Measurements from ENCODE around the gene TWF1.
A peak's percentile ranks its signal among the peaks of the same experiment; 100 is the strongest.

Gene TWF1

DNA sequence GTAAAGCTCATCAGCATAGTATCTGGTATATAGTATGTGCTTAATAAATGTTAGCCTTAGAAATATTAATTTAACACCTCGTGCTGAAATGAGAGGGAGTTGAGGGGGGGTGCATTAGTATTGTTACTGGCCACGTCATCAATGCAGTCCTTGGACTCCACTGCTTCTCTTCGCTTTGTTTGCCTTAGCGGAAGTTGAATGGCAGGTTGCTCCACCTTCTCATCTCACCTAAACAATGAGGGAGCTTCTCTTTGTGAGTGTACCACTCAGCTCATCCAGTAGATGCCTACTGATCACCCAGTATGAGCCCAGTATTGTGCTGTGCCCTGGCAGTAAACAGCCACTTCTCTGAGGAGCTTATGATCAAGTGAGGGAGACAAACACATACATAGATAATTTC is 34.2 kb upstream of the TWF1 start:
- DNase-seq (ENCODE audit: low read depth), result no peak

DNA sequence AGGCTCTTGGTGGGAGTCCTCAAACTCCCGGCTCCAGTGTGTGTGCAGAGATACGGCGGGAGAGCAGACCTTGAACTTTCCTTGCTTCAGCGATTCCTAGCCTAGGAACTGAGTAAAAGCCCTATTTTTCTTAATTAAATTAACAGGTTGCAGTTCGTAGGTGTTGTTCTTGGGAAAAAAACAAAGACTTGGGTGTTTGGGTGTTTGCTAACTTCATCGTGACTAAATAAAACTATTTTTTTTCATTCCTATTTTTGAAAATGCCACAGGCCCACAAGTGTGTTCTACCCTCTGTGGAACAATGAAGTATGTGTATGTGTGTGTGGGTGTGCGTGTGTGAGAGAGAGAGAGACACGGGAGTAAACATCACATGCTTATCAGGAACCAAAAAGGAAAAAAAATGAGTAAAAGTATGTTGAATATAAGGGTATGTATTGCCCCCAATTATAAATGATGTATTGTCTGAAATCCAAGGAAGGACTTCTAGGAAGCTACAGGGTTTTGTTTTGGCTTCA is 30.4 kb upstream of the TWF1 start:
- H3K4me3 ChIP-seq (ENCODE audit: low read depth, low read length), result peak overlapping the region; percentile 58
- DNase-seq (ENCODE audit: low read depth), result no peak
- TF ChIP-seq, protein P1, sequence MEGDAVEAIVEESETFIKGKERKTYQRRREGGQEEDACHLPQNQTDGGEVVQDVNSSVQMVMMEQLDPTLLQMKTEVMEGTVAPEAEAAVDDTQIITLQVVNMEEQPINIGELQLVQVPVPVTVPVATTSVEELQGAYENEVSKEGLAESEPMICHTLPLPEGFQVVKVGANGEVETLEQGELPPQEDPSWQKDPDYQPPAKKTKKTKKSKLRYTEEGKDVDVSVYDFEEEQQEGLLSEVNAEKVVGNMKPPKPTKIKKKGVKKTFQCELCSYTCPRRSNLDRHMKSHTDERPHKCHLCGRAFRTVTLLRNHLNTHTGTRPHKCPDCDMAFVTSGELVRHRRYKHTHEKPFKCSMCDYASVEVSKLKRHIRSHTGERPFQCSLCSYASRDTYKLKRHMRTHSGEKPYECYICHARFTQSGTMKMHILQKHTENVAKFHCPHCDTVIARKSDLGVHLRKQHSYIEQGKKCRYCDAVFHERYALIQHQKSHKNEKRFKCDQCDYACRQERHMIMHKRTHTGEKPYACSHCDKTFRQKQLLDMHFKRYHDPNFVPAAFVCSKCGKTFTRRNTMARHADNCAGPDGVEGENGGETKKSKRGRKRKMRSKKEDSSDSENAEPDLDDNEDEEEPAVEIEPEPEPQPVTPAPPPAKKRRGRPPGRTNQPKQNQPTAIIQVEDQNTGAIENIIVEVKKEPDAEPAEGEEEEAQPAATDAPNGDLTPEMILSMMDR (IDR thresholded peaks at IDR 0.05; ENCODE audit: control insufficient read depth, extremely low read depth, insufficient read depth), result no peak

More for the DNA sequence above, 34.2 kb upstream of the TWF1 start:
- TF ChIP-seq, protein P1 (IDR thresholded peaks at IDR 0.05; ENCODE audit: control insufficient read depth, extremely low read depth, insufficient read depth), result no peak
- no peak overlapping the region for H3K4me3 ChIP-seq (ENCODE audit: low read depth, low read length)

DNA sequence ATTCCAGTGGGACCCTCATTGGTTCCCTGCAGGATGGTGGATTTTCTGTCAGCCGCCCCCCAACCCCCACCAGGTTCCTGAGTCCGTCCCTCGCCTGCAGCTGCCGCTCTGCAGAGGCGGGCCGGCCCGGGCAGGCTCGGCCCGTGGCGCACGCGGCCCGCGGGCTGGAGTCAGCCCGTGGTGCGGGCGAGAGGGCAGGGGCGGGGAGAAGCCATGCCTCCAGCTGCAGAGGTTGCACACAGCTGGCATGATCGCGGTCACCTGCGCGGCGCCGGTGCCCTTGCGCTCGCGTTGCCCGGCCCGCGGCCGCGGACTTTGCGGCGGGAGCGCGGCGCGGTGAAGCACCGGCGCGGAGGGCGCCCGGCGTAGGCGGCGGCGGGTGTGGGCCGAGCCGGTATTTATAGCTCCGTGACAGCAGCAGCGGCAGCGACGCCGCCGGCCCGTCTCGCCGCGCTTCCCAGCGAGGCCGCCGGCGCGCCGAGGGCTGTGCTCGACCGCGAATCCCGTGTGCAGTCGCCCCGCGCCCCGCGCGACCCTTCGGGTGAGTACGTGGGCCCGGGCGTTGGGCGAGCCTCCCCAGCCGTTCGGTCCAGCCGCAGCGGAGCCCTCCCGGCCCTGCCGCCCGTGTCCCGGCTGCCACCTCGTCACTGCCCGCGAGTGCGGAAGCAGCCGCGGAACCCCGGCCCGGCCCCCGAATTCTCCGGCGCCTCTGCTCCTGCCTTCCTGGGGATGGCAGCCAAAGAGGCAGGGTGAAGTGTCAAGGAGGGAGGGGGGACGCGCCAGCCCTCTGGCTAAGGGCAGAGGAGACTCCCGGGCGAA is 29.7 kb upstream of the TWF1 start, which contains the start of gene TMEM117:
TSS of gene TMEM117 (plus strand) at position 426 of the 819 bp plus-strand sequence.
- TF ChIP-seq, protein P1 (IDR thresholded peaks at IDR 0.05; ENCODE audit: control insufficient read depth, extremely low read depth, insufficient read depth), result 0 out of 2 replicates have a peak, but pooled peaks have one; percentile 4
- H3K4me3 ChIP-seq (ENCODE audit: low read depth, low read length), result peak within 1 kb of the TSS; percentile 58
- no peak for DNase-seq (ENCODE audit: low read depth)

DNA sequence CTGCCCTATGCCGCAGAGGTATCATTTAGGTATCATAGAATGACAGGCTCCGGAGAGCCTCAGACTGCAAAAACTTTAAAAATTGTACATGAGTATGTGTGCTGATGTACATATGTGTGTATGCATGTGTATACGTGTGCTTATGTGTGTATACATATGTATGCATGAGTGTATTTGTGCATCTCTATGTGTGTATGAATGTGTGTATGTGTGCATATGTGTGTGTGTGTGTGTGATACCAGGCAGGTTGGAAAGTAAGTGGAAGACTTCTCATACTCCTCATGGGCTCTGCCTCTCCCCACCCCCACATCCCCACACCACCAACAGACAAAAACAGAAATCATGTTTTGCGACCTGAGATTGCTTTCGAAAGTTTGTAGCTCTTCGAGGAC is 29.1 kb upstream of the TWF1 start:
- DNase-seq (ENCODE audit: low read depth), result no peak
- TF ChIP-seq, protein P1 (IDR thresholded peaks at IDR 0.05; ENCODE audit: control insufficient read depth, extremely low read depth, insufficient read depth), result no peak

DNA sequence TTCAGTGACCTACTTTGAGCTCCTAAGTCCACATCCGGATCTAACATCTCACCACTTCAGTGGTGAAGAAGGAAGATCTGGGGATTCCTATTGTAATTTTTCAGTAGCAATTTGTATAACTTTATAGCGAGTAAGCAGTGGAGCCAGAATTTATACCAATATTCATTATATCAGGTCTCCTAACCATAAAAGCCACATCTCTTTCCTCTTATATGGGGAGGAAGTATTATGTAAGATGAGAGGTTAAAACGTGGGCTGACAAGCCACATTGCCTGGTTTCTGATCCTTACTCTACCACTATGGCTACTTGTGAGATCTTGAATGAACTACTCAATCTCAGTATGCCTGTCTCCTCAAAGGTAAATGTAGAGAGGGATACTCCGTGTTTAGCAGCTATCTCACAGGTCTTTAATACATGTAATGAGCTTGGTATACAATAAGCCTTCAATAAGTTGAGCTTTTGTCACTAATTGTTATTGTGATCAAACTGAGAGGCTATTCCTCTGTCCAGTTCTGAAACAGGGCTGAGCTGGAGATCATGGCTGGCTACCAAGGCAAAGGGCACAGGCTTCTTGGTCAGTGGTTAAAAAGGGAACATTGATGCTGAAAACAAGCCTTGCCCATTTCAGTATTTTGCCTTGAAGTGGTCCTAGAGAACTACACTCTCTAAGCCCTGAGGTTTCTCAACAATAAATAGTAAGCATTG is 26.5 kb upstream of the TWF1 start:
- no peak for DNase-seq (ENCODE audit: low read depth)
- TF ChIP-seq, protein P1 (IDR thresholded peaks at IDR 0.05; ENCODE audit: control insufficient read depth, extremely low read depth, insufficient read depth), result no peak

More for the DNA sequence above, 29.1 kb upstream of the TWF1 start:
- H3K4me3 ChIP-seq (ENCODE audit: low read depth, low read length), result peak overlapping the region; percentile 58

DNA sequence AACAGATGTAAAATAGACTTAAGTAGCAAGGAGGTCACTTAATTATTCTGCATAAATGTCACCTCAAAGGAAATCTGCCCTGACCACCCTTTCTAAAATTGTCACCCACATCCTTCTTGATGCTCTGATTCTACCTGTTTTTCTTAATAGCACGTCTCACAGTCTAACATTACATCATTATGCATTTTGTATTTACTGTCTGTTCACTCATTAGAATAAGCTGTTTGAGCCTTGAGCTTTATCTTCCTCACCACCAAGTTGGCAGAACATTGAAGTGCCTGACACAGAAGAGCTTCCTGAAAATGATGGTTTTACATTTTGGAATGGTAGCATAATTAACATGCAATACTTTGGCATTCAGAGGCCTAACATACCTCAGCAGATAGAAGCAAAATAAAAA is 21.0 kb upstream of the TWF1 start:
- TF ChIP-seq, protein P1 (IDR thresholded peaks at IDR 0.05; ENCODE audit: control insufficient read depth, extremely low read depth, insufficient read depth), result no peak
- no peak for DNase-seq (ENCODE audit: low read depth)
- no peak overlapping the region for H3K4me3 ChIP-seq (ENCODE audit: low read depth, low read length)

More for the DNA sequence above, 26.5 kb upstream of the TWF1 start:
- no peak overlapping the region for H3K4me3 ChIP-seq (ENCODE audit: low read depth, low read length)
